LNCaP clone FGC (cell line): ENCODE measurements around the gene FLOT1.

ENCODE experiments used
- DNase-seq: peaks from one replicate; pipeline ENCODE4 v3.0.0-alpha.2; 2011; ENCODE audit warnings: low read depth
- H3K4me3 ChIP-seq: 2 replicates; pipeline ENCODE4 v1.5.1; 2011; ENCODE audit warnings: mild to moderate bottlenecking, low read depth, low read length, control low read depth
- TF ChIP-seq, protein P1 (sequence below): IDR thresholded peaks from 2 replicates; pipeline ENCODE4 v1.5.1; 2012; ENCODE audit warnings: mild to moderate bottlenecking; ENCODE audit not compliant: control insufficient read depth, insufficient read depth; ENCODE audit errors: extremely low read depth

The FLOT1 gene, protein sequence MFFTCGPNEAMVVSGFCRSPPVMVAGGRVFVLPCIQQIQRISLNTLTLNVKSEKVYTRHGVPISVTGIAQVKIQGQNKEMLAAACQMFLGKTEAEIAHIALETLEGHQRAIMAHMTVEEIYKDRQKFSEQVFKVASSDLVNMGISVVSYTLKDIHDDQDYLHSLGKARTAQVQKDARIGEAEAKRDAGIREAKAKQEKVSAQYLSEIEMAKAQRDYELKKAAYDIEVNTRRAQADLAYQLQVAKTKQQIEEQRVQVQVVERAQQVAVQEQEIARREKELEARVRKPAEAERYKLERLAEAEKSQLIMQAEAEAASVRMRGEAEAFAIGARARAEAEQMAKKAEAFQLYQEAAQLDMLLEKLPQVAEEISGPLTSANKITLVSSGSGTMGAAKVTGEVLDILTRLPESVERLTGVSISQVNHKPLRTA

DNA sequence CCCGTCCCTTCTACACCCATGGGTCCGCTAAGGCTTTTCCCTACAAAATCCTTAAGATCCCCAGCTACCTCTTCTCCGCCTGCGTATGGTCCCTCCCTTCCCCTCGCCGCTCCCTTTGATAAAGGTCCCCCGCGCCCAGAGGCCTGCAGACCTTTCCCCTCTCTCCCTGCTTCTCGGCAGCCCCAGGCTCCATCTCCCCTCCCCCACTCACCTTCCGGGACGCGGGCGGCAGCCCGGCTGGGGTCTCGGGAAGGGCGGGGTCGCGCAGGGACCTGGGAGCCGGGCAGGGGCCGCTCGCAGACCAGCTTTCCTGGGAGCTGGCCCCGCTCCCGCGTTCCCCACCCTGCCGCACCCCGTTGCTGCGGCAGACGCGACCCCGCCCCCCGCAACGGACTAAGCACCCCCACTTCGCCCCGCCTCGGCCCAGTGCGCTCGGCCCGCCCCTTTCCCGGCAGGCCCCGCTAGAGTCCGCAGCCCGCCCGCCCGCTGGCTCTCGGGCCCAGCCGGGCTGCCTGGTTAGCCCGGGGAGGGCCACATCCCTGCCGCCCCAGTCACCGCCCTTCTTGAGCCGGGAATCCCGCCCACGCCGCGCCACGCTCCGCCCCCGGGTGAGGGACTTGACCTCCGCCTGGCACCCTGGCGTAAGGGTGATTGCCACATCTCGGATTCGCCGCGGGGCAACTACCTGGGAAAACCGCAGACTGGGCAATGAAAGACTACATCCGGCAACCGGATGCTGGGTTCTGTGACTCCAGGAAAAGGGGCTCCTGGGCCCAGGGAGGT is at the start of gene FLOT1:
TSS of gene FLOT1 (minus strand) at position 372 of the 783 bp plus-strand sequence. CDS start 498 bp downstream, outside the sequence.
- DNase-seq = peak; percentile 89
- peak within 1 kb of the TSS; percentile 97 for H3K4me3 ChIP-seq
- TF ChIP-seq, protein P1, sequence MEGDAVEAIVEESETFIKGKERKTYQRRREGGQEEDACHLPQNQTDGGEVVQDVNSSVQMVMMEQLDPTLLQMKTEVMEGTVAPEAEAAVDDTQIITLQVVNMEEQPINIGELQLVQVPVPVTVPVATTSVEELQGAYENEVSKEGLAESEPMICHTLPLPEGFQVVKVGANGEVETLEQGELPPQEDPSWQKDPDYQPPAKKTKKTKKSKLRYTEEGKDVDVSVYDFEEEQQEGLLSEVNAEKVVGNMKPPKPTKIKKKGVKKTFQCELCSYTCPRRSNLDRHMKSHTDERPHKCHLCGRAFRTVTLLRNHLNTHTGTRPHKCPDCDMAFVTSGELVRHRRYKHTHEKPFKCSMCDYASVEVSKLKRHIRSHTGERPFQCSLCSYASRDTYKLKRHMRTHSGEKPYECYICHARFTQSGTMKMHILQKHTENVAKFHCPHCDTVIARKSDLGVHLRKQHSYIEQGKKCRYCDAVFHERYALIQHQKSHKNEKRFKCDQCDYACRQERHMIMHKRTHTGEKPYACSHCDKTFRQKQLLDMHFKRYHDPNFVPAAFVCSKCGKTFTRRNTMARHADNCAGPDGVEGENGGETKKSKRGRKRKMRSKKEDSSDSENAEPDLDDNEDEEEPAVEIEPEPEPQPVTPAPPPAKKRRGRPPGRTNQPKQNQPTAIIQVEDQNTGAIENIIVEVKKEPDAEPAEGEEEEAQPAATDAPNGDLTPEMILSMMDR = no peak

DNA sequence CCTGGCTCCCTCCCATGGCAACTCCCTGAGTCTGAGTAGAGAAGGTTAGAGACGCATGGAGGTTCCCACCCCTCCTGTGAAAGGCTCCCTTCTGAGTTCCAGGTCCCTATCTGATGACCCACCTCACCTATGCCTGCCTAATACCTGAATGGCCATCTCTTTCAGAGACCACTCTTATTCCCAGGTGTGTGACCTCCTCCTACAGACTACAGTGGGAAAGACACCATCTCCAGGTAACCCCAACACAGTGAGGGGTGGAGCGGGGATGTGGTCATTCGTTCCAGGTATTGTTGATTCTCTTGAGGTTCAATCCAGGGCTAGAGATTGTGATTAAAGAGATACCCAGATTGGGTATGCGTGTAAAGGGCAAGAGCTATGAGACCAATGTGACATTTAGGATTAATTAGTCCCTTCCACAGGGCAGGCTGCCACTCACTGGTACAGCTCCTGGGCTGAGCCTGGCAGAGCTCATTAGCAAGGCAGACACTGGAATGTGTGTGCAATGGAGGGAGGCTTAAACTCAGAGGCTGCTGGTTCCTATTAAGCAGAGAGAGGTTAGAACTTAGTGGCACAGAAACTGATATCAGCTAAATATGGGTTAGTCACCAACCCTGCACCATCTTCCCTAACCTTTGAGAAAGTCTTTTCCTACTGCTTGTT is 48.4 kb upstream of the FLOT1 start:
- no peak for DNase-seq
- TF ChIP-seq, protein P1 = no peak
- no peak overlapping the region for H3K4me3 ChIP-seq

DNA sequence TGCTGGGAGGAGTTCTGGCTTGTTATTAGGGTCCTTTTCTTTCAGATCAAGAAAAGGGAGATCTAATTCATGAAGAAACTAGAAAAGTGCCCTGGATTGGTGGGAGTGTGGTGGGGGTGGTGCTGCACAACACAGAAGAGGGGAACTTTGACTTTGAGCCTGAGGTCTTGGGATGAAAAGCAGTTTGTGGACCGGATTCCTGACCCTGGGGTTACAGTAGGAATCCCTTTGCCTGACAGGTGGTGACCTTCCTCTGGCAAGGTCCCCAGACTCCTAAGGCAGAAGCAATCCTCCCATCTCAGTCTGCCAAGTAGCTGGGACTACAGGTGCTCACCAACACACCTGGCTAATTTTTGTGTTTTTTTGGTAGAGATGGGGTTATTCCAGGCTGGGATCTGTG is 47.1 kb upstream of the FLOT1 start:
- no peak for DNase-seq
- H3K4me3 ChIP-seq = no peak overlapping the region
- TF ChIP-seq, protein P1 = no peak

DNA sequence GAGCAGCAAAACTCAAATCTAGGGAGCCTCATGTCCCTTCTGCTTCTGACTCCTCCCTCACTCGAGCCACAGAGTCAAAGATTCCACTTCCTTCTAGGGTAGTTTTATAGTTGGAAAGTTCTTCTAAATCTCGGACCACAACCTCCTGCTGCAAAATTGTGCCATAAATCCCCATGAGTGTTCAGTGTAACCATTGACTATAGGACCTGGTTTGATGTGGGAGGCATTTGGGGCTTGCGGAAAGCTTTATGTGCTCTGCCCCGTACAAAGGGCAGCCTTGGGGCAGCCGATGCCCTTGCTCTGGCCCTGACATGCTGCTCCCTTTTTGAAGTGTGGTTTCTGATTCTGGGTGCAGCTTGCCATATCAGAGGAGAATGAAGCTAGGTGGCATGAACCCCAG is 45.5 kb upstream of the FLOT1 start:
- H3K4me3 ChIP-seq = no peak overlapping the region
- TF ChIP-seq, protein P1 = no peak
- no peak for DNase-seq

DNA sequence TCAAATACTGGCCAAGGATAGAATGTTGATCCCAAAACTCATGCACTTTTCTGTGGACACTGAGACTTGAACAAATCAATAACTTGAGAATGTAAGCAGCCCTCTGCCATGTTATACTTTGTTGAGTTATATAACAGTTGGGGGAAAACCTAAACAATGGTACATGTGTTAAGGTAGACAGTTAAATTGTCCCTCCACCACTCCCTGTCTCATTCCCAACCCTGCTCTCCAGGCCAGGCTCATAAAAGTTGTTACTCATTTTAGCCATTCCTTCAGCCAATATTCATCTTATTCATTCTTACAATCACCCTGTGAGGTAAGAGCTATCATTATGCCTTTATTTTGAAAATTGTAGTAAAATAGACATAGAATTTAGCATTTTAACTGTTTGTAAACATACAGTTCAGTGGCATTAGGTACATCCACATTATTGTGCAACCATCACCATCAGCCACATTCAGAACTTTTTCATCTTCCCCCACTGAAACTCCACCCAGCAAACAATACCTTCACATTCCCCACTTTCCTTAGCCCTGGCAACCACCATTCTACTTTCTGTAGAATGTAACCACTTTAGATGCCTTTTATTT is 40.0 kb upstream of the FLOT1 start:
- TF ChIP-seq, protein P1 = no peak
- no peak overlapping the region for H3K4me3 ChIP-seq
- DNase-seq = no peak

DNA sequence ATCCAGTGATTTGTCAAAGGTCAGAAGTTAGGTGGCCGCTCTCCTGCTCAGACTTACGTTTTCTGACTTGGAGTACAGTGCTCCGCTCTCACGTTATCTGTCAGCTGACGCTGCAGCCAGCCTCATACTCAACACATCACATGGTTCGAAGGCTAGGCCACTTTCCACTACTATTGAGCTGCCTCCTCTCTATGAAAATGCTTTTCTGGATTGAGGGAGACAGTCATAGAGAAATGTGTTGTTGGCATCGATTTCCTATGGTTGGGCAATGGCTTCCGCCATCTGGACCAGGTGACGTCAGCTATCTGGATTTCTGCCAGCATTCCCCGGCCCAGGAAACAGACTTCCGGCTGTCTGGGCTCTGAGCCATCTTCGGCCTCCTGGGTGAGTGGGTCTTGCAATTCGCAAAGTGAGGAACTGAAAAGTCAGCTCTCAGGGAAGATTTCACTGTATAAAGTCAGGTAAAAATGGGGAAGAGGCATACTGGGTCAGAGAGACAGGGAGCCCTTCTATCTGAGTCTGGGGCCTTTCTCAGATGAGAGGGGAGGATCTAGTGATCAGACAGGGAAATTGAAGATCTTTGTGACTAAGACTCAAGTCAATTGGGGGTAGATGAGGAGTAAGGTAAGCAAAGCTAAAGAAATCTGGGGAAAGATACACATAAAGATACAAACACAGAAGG is 39.4 kb upstream of the FLOT1 start:
- peak; percentile 87 for DNase-seq

More for the DNA sequence above, 39.4 kb upstream of the FLOT1 start:
- TF ChIP-seq, protein P1 = no peak
- H3K4me3 ChIP-seq = no peak overlapping the region
